Esophagus muscularis mucosa (tissue), 4 donors: Measurements from ENCODE around the gene RASSF3. TPM values are rescaled to one million over a fixed set of nuclear protein-coding genes. Genes with fewer than 3 reads are reported as not detected.
"Not testable (repeated sequence)": the region's sequence is repeated elsewhere in the genome, so short reads cannot be mapped to it uniquely, and the experiment has no call there.

Source experiments
- DNase-seq: peaks from one replicate; pipeline ENCODE4 v3.0.0-alpha.2; 2017; ENCODE audit errors: extremely low spot score
- H3K27ac ChIP-seq, 4 donors: fragments of 200-600 bp; sonication (generic); replicated peaks in 1 of 4; 1 replicate in 3 of 4; 2 replicates in 1 of 4; pipeline ENCODE4 v1.5.1; 2016 to 2019; ENCODE audit warnings: mild to moderate bottlenecking in 1 of 4
- H3K27me3 ChIP-seq, 4 donors: fragments of 200-600 bp; sonication (generic); one replicate each; pipeline versions ENCODE4 v1.5.1 to v1.6.0; 2016 to 2019
- H3K36me3 ChIP-seq, 4 donors: fragments of 200-600 bp; sonication (generic); one replicate each; pipeline ENCODE4 v1.5.1; 2016 to 2019
- H3K4me1 ChIP-seq, 4 donors: fragments of 200-600 bp; sonication (generic); one replicate each; pipeline ENCODE4 v1.5.1; 2016 to 2019
- H3K4me3 ChIP-seq, 4 donors: fragments of 200-600 bp; sonication (generic); 1 replicate in 2 of 4; 2 replicates in 2 of 4; pipeline ENCODE4 v1.5.1; 2016 to 2019; ENCODE audit warnings: mild to moderate bottlenecking in 4 of 4, moderate library complexity in 1 of 4
- H3K9me3 ChIP-seq, 4 donors: fragments of 200-600 bp; sonication (generic); 1 replicate in 3 of 4; 2 replicates in 1 of 4; pipeline ENCODE4 v1.5.1; 2016 to 2019
- CTCF ChIP-seq, 3 experiments: fragments of 200-600 bp in 2 of 3; fragments of 450-650 bp in 1 of 3; sonication (generic) in 2 of 3; IDR thresholded peaks; one replicate each; pipeline ENCODE4 v1.5.1; 2017 to 2019; ENCODE audit warnings: antibody characterized with exemption in 3 of 3, mild to moderate bottlenecking in 2 of 3, moderate library complexity in 1 of 3
- EP300 ChIP-seq: sonication (generic); formaldehyde crosslinking; IDR thresholded peaks from one replicate; pipeline ENCODE4 v1.6.1; 2017; ENCODE audit warnings: antibody characterized with exemption
- POLR2A ChIP-seq: fragments of 450-650 bp; IDR thresholded peaks from one replicate; pipeline ENCODE4 v1.6.1; 2017; ENCODE audit warnings: antibody characterized with exemption, moderate library complexity, mild to moderate bottlenecking, low read depth
- POLR2AphosphoS5 ChIP-seq, 2 donors: sonication (generic); formaldehyde crosslinking; IDR thresholded peaks; one replicate each; pipeline ENCODE4 v1.6.1; 2017; ENCODE audit warnings: antibody characterized with exemption in 2 of 2
- WGBS: methylation state at CpG from one replicate; pipeline ENCODE4 v1.1.5; 2018; 5-methylcytosine and 5-hydroxymethylcytosine counted together
- intact Hi-C: fragments of 100-400 bp; cut with DNase I; formaldehyde crosslinking; loops from one replicate; pipeline ENCODE4 v1.15.1; 2023
- total RNA-seq, 4 donors: library from RNA; depleted of rRNA; stranded (reverse); fragments of >200 nt; gene quantifications; one replicate each; pipeline versions ENCODE4 v1.1.0 to v1.2.1, GENCODE V29; 2016

The RASSF3 gene
- total RNA-seq, 4 donors from 2014 or later = 124 to 299 (median 229) TPM

GRCh38 chr12:64582862-64583261, 27.4 kb upstream of the RASSF3 start:
- Histone ChIP-seq H3K36me3 (no peaks in the 10 kb centered on the region), H3K4me3 (no peak overlapping the region), H3K27me3 (no peaks in the 10 kb centered on the region), H3K27ac (peak overlapping the region in 2 of 4 donors; percentile 23 to 28), H3K9me3 (no peaks in the 10 kb centered on the region), H3K4me1 (peaks cover 16 to 30% (median 24%) of the 10 kb centered on the region in 4 donors)
- TF ChIP-seq CTCF (IDR thresholded peaks at IDR 0.05) = no peak
- no peak for TF ChIP-seq POLR2A
- no peak for TF ChIP-seq POLR2AphosphoS5 (IDR thresholded peaks at IDR 0.05)
- TF ChIP-seq EP300 = no peak
- intact Hi-C loops = no loop called here
- DNase-seq = no peak
- WGBS = 61% methylated on average over 3 of the region's 3 CpGs

GRCh38 chr12:64583395-64583770, 26.9 kb upstream of the RASSF3 start:
- peak overlapping the region in 3 of 4 donors; percentile 3 to 23 (median 22) for H3K27ac ChIP-seq
- intact Hi-C loops, DNase-seq: not testable (repeated sequence)

GRCh38 chr12:64583771-64584421, 26.4 kb upstream of the RASSF3 start:
- no peaks in the 10 kb centered on the region for H3K36me3 ChIP-seq
- H3K27me3 ChIP-seq = no peaks in the 10 kb centered on the region
- peak overlapping the region in 3 of 4 donors; percentile 3 to 23 (median 22) for H3K27ac ChIP-seq
- 32% methylated on average over 6 of the region's 6 CpGs for WGBS
- no peaks in the 10 kb centered on the region for H3K9me3 ChIP-seq
- no peak for TF ChIP-seq CTCF (IDR thresholded peaks at IDR 0.05)
- no peak for TF ChIP-seq POLR2AphosphoS5 (IDR thresholded peaks at IDR 0.05)
- TF ChIP-seq EP300 = no peak
- TF ChIP-seq POLR2A = no peak
- no peak for DNase-seq
- H3K4me3 ChIP-seq = peak overlapping the region in 2 of 4 donors; percentile 12 to 37
- intact Hi-C loops = no loop called here
- H3K4me1 ChIP-seq = peaks cover 16 to 30% (median 24%) of the 10 kb centered on the region in 4 donors

More at GRCh38 chr12:64583395-64583770, 26.9 kb upstream of the RASSF3 start:
- H3K9me3 ChIP-seq, H3K36me3 ChIP-seq, H3K27me3 ChIP-seq: not testable (repeated sequence)
- 69% methylated on average over 7 of the region's 7 CpGs for WGBS
- H3K4me3 ChIP-seq = peak overlapping the region in 2 of 4 donors; percentile 12 to 37
- H3K4me1 ChIP-seq = peaks cover 16 to 30% (median 24%) of the 10 kb centered on the region in 4 donors

- peaks cover 16 to 30% (median 24%) of the 10 kb centered on the region in 4 donors for H3K4me1 ChIP-seq
- no peak overlapping the region for H3K4me3 ChIP-seq
- 98% methylated on average over 5 of the region's 5 CpGs for WGBS
- H3K27me3 ChIP-seq = no peaks in the 10 kb centered on the region
- DNase-seq = no peak
- no peaks in the 10 kb centered on the region for H3K9me3 ChIP-seq
- no peak overlapping the region for H3K27ac ChIP-seq
- TF ChIP-seq CTCF (IDR thresholded peaks at IDR 0.05) (no peak), POLR2A (no peak)
- no peaks in the 10 kb centered on the region for H3K36me3 ChIP-seq
- intact Hi-C loops = no loop called here
Observed at GRCh38 chr12:64585104-64585503, 25.2 kb upstream of the RASSF3 start.

GRCh38 chr12:64587447-64587846, 22.8 kb upstream of the RASSF3 start:
- no peak for DNase-seq
- Histone ChIP-seq H3K27ac (no peak overlapping the region), H3K9me3 (no peaks in the 10 kb centered on the region), H3K4me3 (no peak overlapping the region), H3K27me3 (no peaks in the 10 kb centered on the region), H3K36me3 (no peaks in the 10 kb centered on the region), H3K4me1 (peaks cover 16 to 22% (median 19%) of the 10 kb centered on the region in 4 donors)
- no peak for TF ChIP-seq EP300
- TF ChIP-seq POLR2A = no peak
- TF ChIP-seq POLR2AphosphoS5 (IDR thresholded peaks at IDR 0.05) = no peak
- no peak for TF ChIP-seq CTCF (IDR thresholded peaks at IDR 0.05)
- intact Hi-C loops = no loop called here
- 81% methylated on average over 5 of the region's 5 CpGs for WGBS
